IPS-18a (cell line): Measurements from ENCODE around the gene TIAL1.
A peak's percentile ranks its signal among the peaks of the same experiment; 100 is the strongest.

Experiments used
- H3K27ac ChIP-seq: one replicate; pipeline ENCODE4 v1.5.1; 2013; ENCODE audit warnings: low read length
- H3K27me3 ChIP-seq: one replicate; pipeline ENCODE4 v1.6.1; 2013; ENCODE audit warnings: mild to moderate bottlenecking, low read length; ENCODE audit not compliant: control insufficient read depth, insufficient read depth
- H3K36me3 ChIP-seq: one replicate; pipeline ENCODE4 v1.6.1; 2013; ENCODE audit warnings: low read depth, low read length; ENCODE audit not compliant: control insufficient read depth
- H3K4me1 ChIP-seq: one replicate; pipeline ENCODE4 v1.6.1; 2013; ENCODE audit warnings: low read depth, low read length; ENCODE audit not compliant: control insufficient read depth
- H3K4me3 ChIP-seq: one replicate; pipeline ENCODE4 v1.5.1; 2013; ENCODE audit warnings: low read length
- H3K9ac ChIP-seq: one replicate; pipeline ENCODE4 v1.6.1; 2013; ENCODE audit warnings: mild to moderate bottlenecking, low read length, moderate library complexity
- H3K9me3 ChIP-seq: one replicate; pipeline ENCODE4 v1.6.1; 2013; ENCODE audit warnings: low read depth, low read length; ENCODE audit not compliant: control insufficient read depth

TIAL1 gene

DNA sequence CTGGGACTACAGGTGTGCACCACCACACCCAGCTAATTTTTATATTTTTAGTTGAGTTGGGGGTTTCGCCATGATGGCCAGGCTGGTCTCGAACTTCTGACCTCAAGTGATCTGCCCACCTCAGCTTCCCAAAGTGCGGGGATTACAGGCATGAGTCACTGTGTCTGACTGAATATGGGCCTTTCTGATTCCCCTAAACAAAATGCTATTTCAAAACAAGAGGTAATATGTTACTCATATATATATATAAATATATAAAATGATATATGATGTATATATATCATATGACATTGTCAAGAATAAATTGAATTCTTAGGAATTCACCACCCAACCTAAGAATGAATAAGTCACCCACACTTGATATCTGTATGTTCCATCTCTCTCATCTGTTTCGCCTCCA, 12.8 kb upstream of the TIAL1 start:
- Histone ChIP-seq H3K4me1 (no peaks in the 10 kb centered on the region), H3K9ac (no peak overlapping the region), H3K27ac (no peak overlapping the region), H3K9me3 (no peaks in the 10 kb centered on the region), H3K4me3 (no peak overlapping the region), H3K36me3 (no peaks in the 10 kb centered on the region), H3K27me3 (peaks cover 6% of the 10 kb centered on the region)

- H3K36me3 ChIP-seq: no peaks in the 10 kb centered on the region
- H3K27ac ChIP-seq: no peak overlapping the region
- H3K4me3 ChIP-seq: no peak overlapping the region
- no peak overlapping the region for H3K9ac ChIP-seq
- H3K4me1 ChIP-seq: no peaks in the 10 kb centered on the region
- no peaks in the 10 kb centered on the region for H3K9me3 ChIP-seq
- peaks cover 6% of the 10 kb centered on the region for H3K27me3 ChIP-seq
These were observed 11.8 kb upstream of the TIAL1 start for GRCh38 chr10:119608316-119609155.

DNA sequence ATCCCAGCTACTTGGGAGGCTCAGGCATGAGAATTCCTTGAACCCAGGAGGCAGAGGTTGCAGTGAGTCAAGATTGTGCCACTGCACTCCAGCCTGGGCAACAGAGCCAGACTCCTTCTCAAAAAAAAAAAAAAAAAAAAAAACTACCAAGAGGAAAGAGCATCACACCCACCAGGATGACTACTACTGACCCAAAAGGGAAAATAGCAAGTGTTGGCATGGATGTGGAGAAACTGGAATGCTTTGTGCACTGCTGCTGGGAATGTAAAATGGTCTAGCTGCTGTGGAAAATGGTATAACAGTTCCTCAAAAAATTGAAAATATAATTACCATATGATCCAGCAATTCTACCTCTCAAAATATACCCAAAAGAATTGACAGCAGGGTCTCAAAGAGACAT, 7.7 kb upstream of the TIAL1 start:
- no peaks in the 10 kb centered on the region for H3K36me3 ChIP-seq

GRCh38 chr10:119602241-119603095, 5.7 kb upstream of the TIAL1 start:
- no peak overlapping the region for H3K27ac ChIP-seq
- peaks cover 5% of the 10 kb centered on the region for H3K4me1 ChIP-seq
- H3K4me3 ChIP-seq: no peak overlapping the region
- no peaks in the 10 kb centered on the region for H3K27me3 ChIP-seq
- H3K36me3 ChIP-seq: no peaks in the 10 kb centered on the region
- no peak overlapping the region for H3K9ac ChIP-seq
- H3K9me3 ChIP-seq: no peaks in the 10 kb centered on the region

More for the DNA sequence above, 7.7 kb upstream of the TIAL1 start:
- Histone ChIP-seq H3K4me3 (no peak overlapping the region), H3K27me3 (peaks cover 6% of the 10 kb centered on the region), H3K9me3 (no peaks in the 10 kb centered on the region), H3K27ac (no peak overlapping the region), H3K9ac (no peak overlapping the region), H3K4me1 (no peaks in the 10 kb centered on the region)

- Histone ChIP-seq H3K4me3 (no peak overlapping the region), H3K9ac (no peak overlapping the region), H3K27ac (no peak overlapping the region), H3K9me3 (no peaks in the 10 kb centered on the region), H3K4me1 (peaks cover 18% of the 10 kb centered on the region), H3K36me3 (no peaks in the 10 kb centered on the region), H3K27me3 (no peaks in the 10 kb centered on the region)
These were observed 1.6 kb upstream of the TIAL1 start for GRCh38 chr10:119598397-119598796.

- H3K4me3 ChIP-seq: peak overlapping the region; percentile 98
- H3K4me1 ChIP-seq: peaks cover 24% of the 10 kb centered on the region
- H3K9me3 ChIP-seq: no peaks in the 10 kb centered on the region
- H3K27me3 ChIP-seq: no peaks in the 10 kb centered on the region
- H3K27ac ChIP-seq: peak overlapping the region; percentile 77
- no peaks in the 10 kb centered on the region for H3K36me3 ChIP-seq
- H3K9ac ChIP-seq: peak overlapping the region; percentile 82
These were observed 832 bp upstream of the TIAL1 start for GRCh38 chr10:119597405-119598186.

DNA sequence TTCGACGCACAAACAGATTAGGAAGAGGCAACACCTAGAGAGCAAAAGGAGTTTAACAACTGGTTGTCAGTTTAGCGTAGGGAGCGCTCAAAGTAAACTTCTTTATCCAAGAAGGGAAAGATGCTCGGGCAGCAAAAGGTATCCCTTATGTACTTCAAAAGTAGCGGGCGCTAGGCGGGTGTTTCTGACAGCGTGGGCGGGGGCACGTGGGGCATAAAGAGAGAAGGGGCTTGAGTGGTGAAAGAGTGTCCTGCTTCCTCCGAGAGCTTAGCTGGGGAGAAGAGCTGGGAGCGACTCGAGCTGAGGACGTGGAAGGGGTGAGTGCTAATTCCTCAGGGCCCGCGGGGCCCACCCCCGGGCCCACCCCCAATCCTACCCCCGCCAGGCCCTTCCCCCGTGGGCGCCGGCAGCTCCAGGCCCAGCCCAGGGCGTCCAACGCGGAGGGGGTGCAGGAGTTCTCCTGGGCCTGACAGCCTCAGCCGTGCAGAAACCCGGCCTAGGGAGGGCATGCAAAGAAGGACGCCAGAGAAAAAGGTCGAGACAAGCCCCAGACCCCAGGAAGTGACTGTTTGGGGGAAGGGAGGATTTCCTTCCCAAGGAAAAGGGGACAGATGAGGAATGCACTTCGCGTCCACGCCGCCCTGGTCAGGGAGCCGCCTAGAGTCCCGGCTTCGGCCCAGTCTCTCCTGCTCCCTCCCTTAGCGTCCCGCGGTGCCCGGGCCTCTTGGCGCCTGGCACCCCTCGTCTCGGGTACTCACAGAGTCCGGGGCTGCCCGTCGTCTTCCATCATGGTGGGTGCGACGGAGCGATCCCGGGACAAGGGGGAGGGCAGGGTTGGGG, 868 bp downstream of the TIAL1 start:
- Histone ChIP-seq H3K27me3 (no peaks in the 10 kb centered on the region), H3K9me3 (no peaks in the 10 kb centered on the region), H3K9ac (peak overlapping the region; percentile 95), H3K27ac (peak overlapping the region; percentile 71), H3K4me3 (peak overlapping the region; percentile 98), H3K36me3 (no peaks in the 10 kb centered on the region), H3K4me1 (peaks cover 24% of the 10 kb centered on the region)

- Histone ChIP-seq H3K9ac (peak overlapping the region; percentile 95), H3K4me1 (peaks cover 24% of the 10 kb centered on the region), H3K9me3 (no peaks in the 10 kb centered on the region), H3K27me3 (no peaks in the 10 kb centered on the region), H3K36me3 (peaks cover under 1% of the 10 kb centered on the region), H3K27ac (peak overlapping the region; percentile 30), H3K4me3 (peak overlapping the region; percentile 98)
These were observed 1.6 kb downstream of the TIAL1 start for GRCh38 chr10:119595134-119595675.

- Histone ChIP-seq H3K27ac (no peak overlapping the region), H3K9ac (no peak overlapping the region), H3K9me3 (no peaks in the 10 kb centered on the region), H3K36me3 (peaks cover 43% of the 10 kb centered on the region), H3K4me3 (no peak overlapping the region), H3K27me3 (no peaks in the 10 kb centered on the region), H3K4me1 (peaks cover 2% of the 10 kb centered on the region)
These were observed 8.7 kb downstream of the TIAL1 start for GRCh38 chr10:119588071-119588470.

GRCh38 chr10:119578355-119578754, 18.4 kb downstream of the TIAL1 start:
- no peaks in the 10 kb centered on the region for H3K9me3 ChIP-seq
- H3K4me1 ChIP-seq: no peaks in the 10 kb centered on the region
- H3K4me3 ChIP-seq: no peak overlapping the region
- H3K9ac ChIP-seq: no peak overlapping the region
- H3K27ac ChIP-seq: no peak overlapping the region
- H3K27me3 ChIP-seq: no peaks in the 10 kb centered on the region
- H3K36me3 ChIP-seq: peaks cover 89% of the 10 kb centered on the region
